IMR-90 (cell line): ENCODE results near the gene POU2F1. TPM values are rescaled to one million over a fixed set of nuclear protein-coding genes. Genes with fewer than 3 reads are reported as not detected.

ENCODE experiments used
- ATAC-seq: fragments of 200-7000 bp; cut with Tn5 transposase; 2 replicates; pipeline ENCODE4 v1.9.1; 2020; ENCODE audit warnings: low read depth, mild to moderate bottlenecking, moderate library complexity
- BruUV-seq: library from RNA; stranded (reverse); fragments of 400-500 nt; replicated peaks from 2 replicates; lab custom pipeline; 2021; lab: Mats Ljungman, UMichigan
- CTCF ChIA-PET: fragments of 300-600 bp; formaldehyde crosslinking; extraction: SDS; loops from one replicate; lab custom pipeline; 2021; ENCODE audit warnings: antibody characterized with exemption; lab: Yijun Ruan, JAX
- POLR2A ChIA-PET: fragments of 300-600 bp; sonication (Branson Sonifier 250); formaldehyde crosslinking; loops from one replicate; lab custom pipeline; 2022; ENCODE audit warnings: antibody characterized with exemption; ENCODE audit not compliant: unreplicated experiment; lab: Charles Lee
- DNase-seq: peaks from one replicate; pipeline ENCODE4 v3.0.0; 2013
- H2AFZ ChIP-seq: replicated peaks from 2 replicates; pipeline ENCODE3; 2013; ENCODE audit warnings: low read length, mild to moderate bottlenecking; ENCODE audit not compliant: poor library complexity
- H2AK5ac ChIP-seq: 2 replicates; pipeline ENCODE4 v1.6.1; 2013; ENCODE audit warnings: low read depth, low read length, inconsistent platforms
- H2AK9ac ChIP-seq: replicated peaks from 2 replicates; pipeline ENCODE3; 2013; ENCODE audit warnings: mild to moderate bottlenecking, low read depth, low read length, moderate library complexity; ENCODE audit not compliant: poor library complexity
- H2BK120ac ChIP-seq: 2 replicates; pipeline ENCODE4 v1.6.1; 2013; ENCODE audit warnings: low read depth, low read length, inconsistent platforms
- H2BK15ac ChIP-seq: 3 replicates; pipeline ENCODE4 v1.6.1; 2013; ENCODE audit warnings: low read depth, low read length, inconsistent platforms
- H2BK20ac ChIP-seq: 2 replicates; pipeline ENCODE4 v1.6.1; 2013; ENCODE audit warnings: low read depth, mild to moderate bottlenecking, inconsistent platforms, low read length, moderate library complexity
- H2BK5ac ChIP-seq: 2 replicates; pipeline ENCODE4 v1.6.1; 2013; ENCODE audit warnings: mild to moderate bottlenecking, low read depth, low read length, inconsistent platforms; ENCODE audit not compliant: poor library complexity, severe bottlenecking
- H3K14ac ChIP-seq: replicated peaks from 2 replicates; pipeline ENCODE4 v1.6.1; 2013; ENCODE audit warnings: low read depth, low read length, inconsistent platforms
- H3K18ac ChIP-seq: 2 replicates; pipeline ENCODE4 v1.6.1; 2013; ENCODE audit warnings: low read depth, low read length, control low read depth
- H3K23ac ChIP-seq: 2 replicates; pipeline ENCODE4 v1.6.1; 2013; ENCODE audit warnings: low read depth, low read length, inconsistent platforms
- H3K27ac ChIP-seq: 2 replicates; pipeline ENCODE4 v1.5.1; 2013; ENCODE audit warnings: mild to moderate bottlenecking, control low read depth, low read length; ENCODE audit not compliant: insufficient read depth
- H3K27me3 ChIP-seq: 2 replicates; pipeline ENCODE4 v1.6.1; 2013; ENCODE audit warnings: low read length; ENCODE audit not compliant: control insufficient read depth, insufficient read depth
- H3K36me3 ChIP-seq: 2 replicates; pipeline ENCODE4 v1.6.1; 2013; ENCODE audit warnings: low read length, mixed read lengths; ENCODE audit not compliant: control insufficient read depth, insufficient read depth
- H3K4ac ChIP-seq: 2 replicates; pipeline ENCODE4 v1.6.1; 2013; ENCODE audit warnings: low read depth, low read length, inconsistent platforms
- H3K4me1 ChIP-seq: 2 replicates; pipeline ENCODE4 v1.6.1; 2013; ENCODE audit warnings: low read length, mixed read lengths; ENCODE audit not compliant: control insufficient read depth, insufficient read depth
- H3K4me2 ChIP-seq: 2 replicates; pipeline ENCODE4 v1.6.1; 2013; ENCODE audit warnings: low read depth, mild to moderate bottlenecking, control low read depth, low read length, moderate library complexity
- H3K4me3 ChIP-seq: 2 replicates; pipeline ENCODE4 v1.5.1; 2013; ENCODE audit warnings: low read depth, mild to moderate bottlenecking, control low read depth, low read length, moderate library complexity; ENCODE audit not compliant: insufficient read depth
- H3K56ac ChIP-seq: 2 replicates; pipeline ENCODE4 v1.6.1; 2013; ENCODE audit warnings: low read length, inconsistent platforms; ENCODE audit not compliant: insufficient read depth; ENCODE audit errors: extremely low read depth
- H3K79me1 ChIP-seq, 2 experiments: 2 replicates each; pipeline ENCODE4 v1.6.1; 2013; ENCODE audit warnings: low read length in 2 of 2, inconsistent platforms in 1 of 2, low read depth in 1 of 2
- H3K9ac ChIP-seq: 2 replicates; pipeline ENCODE4 v1.6.1; 2013; ENCODE audit warnings: low read depth, low read length, control low read depth
- H3K9me1 ChIP-seq: 2 replicates; pipeline ENCODE4 v1.6.1; 2013; ENCODE audit warnings: low read length, inconsistent platforms; ENCODE audit not compliant: insufficient read depth
- H3K9me3 ChIP-seq: 2 replicates; pipeline ENCODE4 v1.6.1; 2013; ENCODE audit warnings: low read length; ENCODE audit not compliant: control insufficient read depth, insufficient read depth
- H4K20me1 ChIP-seq: 2 replicates; pipeline ENCODE4 v1.6.1; 2013; ENCODE audit warnings: low read length, inconsistent platforms; ENCODE audit not compliant: insufficient read depth
- H4K5ac ChIP-seq: 2 replicates; pipeline ENCODE4 v1.6.1; 2013; ENCODE audit warnings: mild to moderate bottlenecking, low read depth, low read length, control low read depth
- H4K8ac ChIP-seq, 2 experiments: 2 replicates each; pipeline ENCODE4 v1.6.1; 2013; ENCODE audit warnings: low read depth in 2 of 2, low read length in 2 of 2, control low read depth in 1 of 2, inconsistent platforms in 1 of 2
- H4K91ac ChIP-seq: 2 replicates; pipeline ENCODE4 v1.6.1; 2013; ENCODE audit warnings: low read depth, low read length, inconsistent platforms; ENCODE audit not compliant: insufficient read depth
- BHLHE40 ChIP-seq: fragments of 150-350 bp; IDR thresholded peaks from 2 replicates; pipeline ENCODE4 v1.6.1; 2016; ENCODE audit warnings: mild to moderate bottlenecking, low read depth, low read length
- CEBPB ChIP-seq: IDR thresholded peaks from 2 replicates; pipeline ENCODE4 v1.6.1; 2012; ENCODE audit warnings: low read depth, low read length, improper control_type of control experiment
- CHD1 ChIP-seq: IDR thresholded peaks from 2 replicates; pipeline ENCODE4 v1.6.1; 2012; ENCODE audit warnings: low read depth, low read length, improper control_type of control experiment
- FOS ChIP-seq: fragments of 150-350 bp; IDR thresholded peaks from 2 replicates; pipeline ENCODE4 v1.6.1; 2016; ENCODE audit warnings: low read depth, low read length
- MAFK ChIP-seq: IDR thresholded peaks from 2 replicates; pipeline ENCODE4 v1.6.1; 2012; ENCODE audit warnings: low read depth, low read length, improper control_type of control experiment
- MAZ ChIP-seq: IDR thresholded peaks from 2 replicates; pipeline ENCODE4 v1.6.1; 2012; ENCODE audit warnings: low read depth, mild to moderate bottlenecking, low read length, improper control_type of control experiment, moderate library complexity, borderline replicate concordance
- MXI1 ChIP-seq: IDR thresholded peaks from 2 replicates; pipeline ENCODE4 v1.6.1; 2012; ENCODE audit warnings: low read depth, mild to moderate bottlenecking, low read length, moderate library complexity, borderline replicate concordance
- NFE2L2 ChIP-seq: fragments of 150-350 bp; IDR thresholded peaks from 2 replicates; pipeline ENCODE4 v1.6.1; 2016; ENCODE audit warnings: low read depth, mild to moderate bottlenecking, low read length
- POLR2A ChIP-seq: IDR thresholded peaks from 2 replicates; pipeline ENCODE4 v1.6.1; 2012; ENCODE audit warnings: mild to moderate bottlenecking, low read depth, low read length
- RAD21 ChIP-seq: IDR thresholded peaks from 2 replicates; pipeline ENCODE4 v1.6.1; 2012; ENCODE audit warnings: low read length, improper control_type of control experiment
- RCOR1 ChIP-seq: IDR thresholded peaks from 2 replicates; pipeline ENCODE4 v1.6.1; 2012; ENCODE audit warnings: mild to moderate bottlenecking, low read length, improper control_type of control experiment; ENCODE audit not compliant: insufficient replicate concordance
- RFX5 ChIP-seq: IDR thresholded peaks from 2 replicates; pipeline ENCODE4 v1.8.0; 2012; ENCODE audit warnings: low read depth, mild to moderate bottlenecking, low read length, moderate library complexity
- SMC3 ChIP-seq: fragments of 150-350 bp; IDR thresholded peaks from 2 replicates; pipeline ENCODE4 v1.6.1; 2016; ENCODE audit warnings: low read depth, mild to moderate bottlenecking, antibody characterized with exemption, low read length, moderate library complexity
- WGBS, 2 experiments: methylation state at CpG; one replicate each; pipeline versions ENCODE4 v1.1.5 to v1.1.7; 2013; ENCODE audit warnings: missing lambda C conversion rate in 2 of 2; ENCODE audit not compliant: insufficient read length in 1 of 2; ENCODE audit errors: extremely low coverage in 2 of 2; 5-methylcytosine and 5-hydroxymethylcytosine counted together
- dilution Hi-C: fragments of 300-500 bp; cut with HindIII; formaldehyde crosslinking; loops from one replicate; pipeline ENCODE4 v1.14.3; 2018; ENCODE audit warnings: low sequenced_read_pairs; ENCODE audit not compliant: unreplicated experiment
- in situ Hi-C: fragments of 300-500 bp; cut with MboI; formaldehyde crosslinking; loops from 3 replicates; pipeline ENCODE4 v1.14.3; 2019; ENCODE audit warnings: low sequenced_read_pairs, inconsistent platforms, mixed read lengths
- intact Hi-C: fragments of 100-400 bp; cut with micrococcal nuclease; formaldehyde crosslinking; loops from 2 replicates; pipeline ENCODE4 v1.10.0; 2022
- polyA plus RNA-seq, 3 experiments: library from polyadenylated mRNA; depleted of rRNA; stranded (reverse); fragments of >200 nt; gene quantifications; 2 replicates each; pipeline ENCODE4 v1.2.3, GENCODE V29; 2012; ENCODE audit warnings: low replicate concordance in 1 of 3
- total RNA-seq: library from RNA; depleted of rRNA; stranded (reverse); fragments of >200 nt; gene quantifications from 2 replicates; pipeline ENCODE4 v1.2.3, GENCODE V29; 2012
- TF ChIP-seq, protein P1 (sequence below): conservative IDR thresholded peaks from 2 replicates; pipeline ENCODE4 v1.5.1; 2012; ENCODE audit warnings: mild to moderate bottlenecking, low read depth, low read length, improper control_type of control experiment
- TF ChIP-seq, protein P2 (sequence below): fragments of 150-350 bp; IDR thresholded peaks from 2 replicates; pipeline ENCODE4 v1.6.1; 2017; ENCODE audit warnings: mild to moderate bottlenecking, antibody characterized with exemption, low read length, low read depth
- TF ChIP-seq, protein P3 (sequence below): fragments of 150-350 bp; IDR thresholded peaks from 2 replicates; pipeline ENCODE4 v1.6.1; 2016; ENCODE audit warnings: low read depth, mild to moderate bottlenecking, low read length, moderate library complexity, borderline replicate concordance

The POU2F1 gene
- total and polyA plus RNA-seq, 2 of the 4 experiments (the other 2 are of a cell fraction), result 1.2 to 3.4 TPM

DNA sequence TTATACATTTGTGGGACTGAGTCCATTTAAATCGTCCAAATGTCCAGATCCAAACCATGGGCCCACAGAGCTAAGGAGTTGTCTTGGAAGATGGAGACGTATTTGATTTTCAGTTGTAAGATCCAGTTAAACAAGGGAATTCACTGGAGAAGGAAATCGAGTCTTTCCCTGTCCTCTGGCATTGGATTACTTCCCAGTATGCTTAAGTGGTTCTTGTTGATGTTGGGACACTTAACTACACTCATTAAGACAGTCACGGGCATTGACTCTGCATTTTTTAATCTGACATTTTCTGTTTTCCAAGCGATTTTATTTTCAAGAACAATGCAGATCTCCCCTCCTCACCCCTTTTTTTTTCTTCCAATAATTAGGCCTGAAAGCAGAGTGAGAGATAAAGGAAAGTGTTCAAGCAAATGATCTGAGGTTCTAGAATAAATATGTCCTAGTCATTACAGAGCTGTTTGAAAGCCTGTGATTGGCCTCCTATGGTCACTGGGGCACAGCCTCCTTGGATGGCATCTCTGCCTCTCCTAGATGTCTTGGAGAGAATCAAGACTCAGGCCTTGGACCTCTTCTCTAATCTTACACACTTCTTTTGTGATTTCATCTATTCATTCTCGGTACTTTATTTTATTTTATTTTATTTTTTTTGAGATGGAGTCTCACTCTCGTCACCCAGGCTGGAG, 248.7 kb downstream of the POU2F1 start:
- dilution Hi-C loops, result no loop called here

More for the DNA sequence above, 248.7 kb downstream of the POU2F1 start:
- no peaks in the 10 kb centered on the region for H3K36me3 ChIP-seq
- H3K23ac ChIP-seq, result no peak overlapping the region
- H3K56ac ChIP-seq, result no peak overlapping the region
- H3K9me3 ChIP-seq, result no peaks in the 10 kb centered on the region
- TF ChIP-seq BHLHE40 (no peak), POLR2A (no peak), RCOR1 (no peak), MAFK (no peak), CEBPB (no peak), NFE2L2 (no peak), CHD1 (no peak), SMC3 (no peak), FOS (no peak), MXI1 (no peak), RFX5 (no peak), RAD21 (no peak), MAZ (no peak)
- TF ChIP-seq, protein P1, sequence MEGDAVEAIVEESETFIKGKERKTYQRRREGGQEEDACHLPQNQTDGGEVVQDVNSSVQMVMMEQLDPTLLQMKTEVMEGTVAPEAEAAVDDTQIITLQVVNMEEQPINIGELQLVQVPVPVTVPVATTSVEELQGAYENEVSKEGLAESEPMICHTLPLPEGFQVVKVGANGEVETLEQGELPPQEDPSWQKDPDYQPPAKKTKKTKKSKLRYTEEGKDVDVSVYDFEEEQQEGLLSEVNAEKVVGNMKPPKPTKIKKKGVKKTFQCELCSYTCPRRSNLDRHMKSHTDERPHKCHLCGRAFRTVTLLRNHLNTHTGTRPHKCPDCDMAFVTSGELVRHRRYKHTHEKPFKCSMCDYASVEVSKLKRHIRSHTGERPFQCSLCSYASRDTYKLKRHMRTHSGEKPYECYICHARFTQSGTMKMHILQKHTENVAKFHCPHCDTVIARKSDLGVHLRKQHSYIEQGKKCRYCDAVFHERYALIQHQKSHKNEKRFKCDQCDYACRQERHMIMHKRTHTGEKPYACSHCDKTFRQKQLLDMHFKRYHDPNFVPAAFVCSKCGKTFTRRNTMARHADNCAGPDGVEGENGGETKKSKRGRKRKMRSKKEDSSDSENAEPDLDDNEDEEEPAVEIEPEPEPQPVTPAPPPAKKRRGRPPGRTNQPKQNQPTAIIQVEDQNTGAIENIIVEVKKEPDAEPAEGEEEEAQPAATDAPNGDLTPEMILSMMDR, result no peak
- TF ChIP-seq, protein P2, sequence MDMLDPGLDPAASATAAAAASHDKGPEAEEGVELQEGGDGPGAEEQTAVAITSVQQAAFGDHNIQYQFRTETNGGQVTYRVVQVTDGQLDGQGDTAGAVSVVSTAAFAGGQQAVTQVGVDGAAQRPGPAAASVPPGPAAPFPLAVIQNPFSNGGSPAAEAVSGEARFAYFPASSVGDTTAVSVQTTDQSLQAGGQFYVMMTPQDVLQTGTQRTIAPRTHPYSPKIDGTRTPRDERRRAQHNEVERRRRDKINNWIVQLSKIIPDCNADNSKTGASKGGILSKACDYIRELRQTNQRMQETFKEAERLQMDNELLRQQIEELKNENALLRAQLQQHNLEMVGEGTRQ, result no peak
- TF ChIP-seq, protein P3, sequence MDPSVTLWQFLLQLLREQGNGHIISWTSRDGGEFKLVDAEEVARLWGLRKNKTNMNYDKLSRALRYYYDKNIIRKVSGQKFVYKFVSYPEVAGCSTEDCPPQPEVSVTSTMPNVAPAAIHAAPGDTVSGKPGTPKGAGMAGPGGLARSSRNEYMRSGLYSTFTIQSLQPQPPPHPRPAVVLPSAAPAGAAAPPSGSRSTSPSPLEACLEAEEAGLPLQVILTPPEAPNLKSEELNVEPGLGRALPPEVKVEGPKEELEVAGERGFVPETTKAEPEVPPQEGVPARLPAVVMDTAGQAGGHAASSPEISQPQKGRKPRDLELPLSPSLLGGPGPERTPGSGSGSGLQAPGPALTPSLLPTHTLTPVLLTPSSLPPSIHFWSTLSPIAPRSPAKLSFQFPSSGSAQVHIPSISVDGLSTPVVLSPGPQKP, result no peak
- ChIA-PET CTCF (no interaction called here), POLR2A (no interaction called here)
- no peak overlapping the region for H2AK9ac ChIP-seq
- intact Hi-C loops (no loop called here), in situ Hi-C loops (no loop called here)
- no peak overlapping the region for H3K4me3 ChIP-seq
- no peak overlapping the region for H3K27ac ChIP-seq
- H2BK20ac ChIP-seq, result no peak overlapping the region
- BruUV-seq, result no TSS peak
- ATAC-seq (no peak), DNase-seq (no peak)
- WGBS, 2 experiments, result no CpG with 5 or more reads among the region's 7 CpGs
- no peak overlapping the region for H2AK5ac ChIP-seq
- H3K4ac ChIP-seq, result no peak overlapping the region
- no peak overlapping the region for H3K18ac ChIP-seq
- H4K20me1 ChIP-seq, result no peaks in the 10 kb centered on the region
- no peak overlapping the region for H4K91ac ChIP-seq
- H3K14ac ChIP-seq, result no peak overlapping the region
- H2BK15ac ChIP-seq, result no peak overlapping the region
- no peak overlapping the region for H3K9ac ChIP-seq
- peaks cover 18% of the 10 kb centered on the region for H3K27me3 ChIP-seq
- H4K5ac ChIP-seq, result no peak overlapping the region
- H3K4me1 ChIP-seq, result no peaks in the 10 kb centered on the region; the same call in 1 of the 2 replicates
- no peak overlapping the region for H4K8ac ChIP-seq
- H3K79me1 ChIP-seq, result no peaks in the 10 kb centered on the region
- H3K4me2 ChIP-seq, result no peak overlapping the region
- no peaks in the 10 kb centered on the region for H3K9me1 ChIP-seq
- H2BK120ac ChIP-seq, result no peak overlapping the region
- H2AFZ ChIP-seq, result no peak overlapping the region
- no peak overlapping the region for H2BK5ac ChIP-seq
